ENCODE results near the gene EDC4.

Gene EDC4

GRCh38 chr16:67885976-67886375, 13.1 kb downstream of the EDC4 start:
- no peak for DNase-seq (ENCODE audit: low spot score)
- in situ Hi-C loops (cut with MboI; ENCODE audit: low sequenced_read_pairs, unreplicated experiment) = no loop called here
- TF ChIP-seq CTCF (IDR thresholded peaks at IDR 0.05; ENCODE audit: borderline replicate concordance, control extremely low read depth, extremely low read depth, insufficient read depth, missing control alignments) = no peak

GRCh38 chr16:67886387-67886786, 13.5 kb downstream of the EDC4 start:
- DNase-seq (ENCODE audit: low spot score) = no peak
- in situ Hi-C loops (cut with MboI; ENCODE audit: low sequenced_read_pairs, unreplicated experiment) = no loop called here
- no peak for TF ChIP-seq CTCF (IDR thresholded peaks at IDR 0.05; ENCODE audit: borderline replicate concordance, control extremely low read depth, extremely low read depth, insufficient read depth, missing control alignments)

- no peak for TF ChIP-seq CTCF (IDR thresholded peaks at IDR 0.05; ENCODE audit: borderline replicate concordance, control extremely low read depth, extremely low read depth, insufficient read depth, missing control alignments)
- DNase-seq (ENCODE audit: low spot score) = no peak
- in situ Hi-C loops (cut with MboI; ENCODE audit: low sequenced_read_pairs, unreplicated experiment) = no loop called here
These were observed 15.5 kb downstream of the EDC4 start for GRCh38 chr16:67888331-67888730.

- in situ Hi-C loops (cut with MboI; ENCODE audit: low sequenced_read_pairs, unreplicated experiment) = no loop called here
- TF ChIP-seq CTCF (IDR thresholded peaks at IDR 0.05; ENCODE audit: borderline replicate concordance, control extremely low read depth, extremely low read depth, insufficient read depth, missing control alignments) = no peak
- DNase-seq (ENCODE audit: low spot score) = no peak
These were observed 19.5 kb downstream of the EDC4 start for GRCh38 chr16:67892375-67892774.

GRCh38 chr16:67892899-67893742, 20.3 kb downstream of the EDC4 start, which contains the start of gene PSKH1:
TSS of gene PSKH1 (plus strand) at chr16:67893254. CDS start at chr16:67908750, 15,496 bp downstream.
- in situ Hi-C loops (cut with MboI; ENCODE audit: low sequenced_read_pairs, unreplicated experiment) = no loop called here
- peak; percentile 100 for DNase-seq (ENCODE audit: low spot score)
- TF ChIP-seq CTCF (IDR thresholded peaks at IDR 0.05; ENCODE audit: borderline replicate concordance, control extremely low read depth, extremely low read depth, insufficient read depth, missing control alignments) = no peak

GRCh38 chr16:67893743-67894399, 21.0 kb downstream of the EDC4 start:
- no peak for TF ChIP-seq CTCF (IDR thresholded peaks at IDR 0.05; ENCODE audit: borderline replicate concordance, control extremely low read depth, extremely low read depth, insufficient read depth, missing control alignments)
- in situ Hi-C loops (cut with MboI; ENCODE audit: low sequenced_read_pairs, unreplicated experiment) = no loop called here
- no peak for DNase-seq (ENCODE audit: low spot score)

All from GM13976 (cell line).